Activated naive CD4-positive, alpha-beta T cell treated with anti-CD3 and anti-CD28 coated beads for 36 hours (primary cell): ENCODE results near the gene ARID4B. TPM values are rescaled to one million over a fixed set of nuclear protein-coding genes. Genes with fewer than 3 reads are reported as not detected.
"Not testable (repeated sequence)": the region's sequence is repeated elsewhere in the genome, so short reads cannot be mapped to it uniquely, and the experiment has no call there.

ENCODE experiments used
- CTCF ChIA-PET: fragments of 350-600 bp; sonication (Branson Sonifier 250); formaldehyde crosslinking; loops from one replicate; lab custom pipeline; 2021; ENCODE audit warnings: antibody characterized with exemption; lab: Charles Lee
- DNase-seq: peaks from one replicate; pipeline ENCODE4 v3.0.0-alpha.2; 2020
- H3K27ac Mint-ChIP-seq: one replicate; pipeline ENCODE4 v1.8.0; 2021; ENCODE audit warnings: mild to moderate bottlenecking, mixed read lengths
- H3K27me3 Mint-ChIP-seq: one replicate; pipeline ENCODE4 v1.8.0; 2021; ENCODE audit warnings: low read depth, mixed read lengths
- H3K36me3 Mint-ChIP-seq: one replicate; pipeline ENCODE4 v1.8.0; 2021; ENCODE audit warnings: low read depth, mixed read lengths
- H3K4me1 Mint-ChIP-seq: one replicate; pipeline ENCODE4 v1.8.0; 2021; ENCODE audit warnings: low read depth, mixed read lengths
- H3K4me3 Mint-ChIP-seq: one replicate; pipeline ENCODE4 v1.8.0; 2021; ENCODE audit warnings: mild to moderate bottlenecking, moderate library complexity, mixed read lengths
- H3K9me3 Mint-ChIP-seq: one replicate; pipeline ENCODE4 v1.8.0; 2021; ENCODE audit warnings: mixed read lengths
- intact Hi-C: fragments of 100-400 bp; cut with micrococcal nuclease; formaldehyde crosslinking; loops from one replicate; pipeline ENCODE4 v1.15.1; 2023
- total RNA-seq, 2 experiments: library from RNA; stranded (reverse); gene quantifications; one replicate each; pipeline ENCODE4 v1.2.3, GENCODE V29; 2021

ARID4B gene
- total RNA-seq, 2 experiments from 2014 or later: 39.9 to 43.8 TPM

GRCh38 chr1:235291599-235292091 lies 36.3 kb downstream of the ARID4B start:
- CTCF ChIA-PET: interaction anchor here (1.1 kb wide), 1 partner anchor 124 kb away, joined by 3 read pairs; no protein-coding TSS in a partner anchor
- intact Hi-C loops: no loop called here
- no peak for DNase-seq
- Mint-ChIP-seq H3K4me3 (no peak overlapping the region), H3K4me1 (peaks cover 61% of the 10 kb centered on the region), H3K9me3 (no peaks in the 10 kb centered on the region), H3K27ac (no peak overlapping the region), H3K36me3 (no peaks in the 10 kb centered on the region), H3K27me3 (no peaks in the 10 kb centered on the region)

- Mint-ChIP-seq H3K4me3 (no peak overlapping the region), H3K9me3 (no peaks in the 10 kb centered on the region), H3K27ac (no peak overlapping the region), H3K4me1 (peaks cover 66% of the 10 kb centered on the region), H3K27me3 (no peaks in the 10 kb centered on the region), H3K36me3 (no peaks in the 10 kb centered on the region)
- no peak for DNase-seq
- intact Hi-C loops: no loop called here
- CTCF ChIA-PET: interaction anchor here (1.1 kb wide), 1 partner anchor 124 kb away, joined by 3 read pairs; no protein-coding TSS in a partner anchor
These were observed 37.1 kb downstream of the ARID4B start for GRCh38 chr1:235290740-235291502.

GRCh38 chr1:235289859-235290739 lies 37.9 kb downstream of the ARID4B start:
- DNase-seq: no peak
- intact Hi-C loops: no loop called here
- no peaks in the 10 kb centered on the region for H3K27me3 Mint-ChIP-seq
- CTCF ChIA-PET: interaction anchor here (1.1 kb wide), 1 partner anchor 125 kb away, joined by 3 read pairs; no protein-coding TSS in a partner anchor
- no peaks in the 10 kb centered on the region for H3K36me3 Mint-ChIP-seq
- no peaks in the 10 kb centered on the region for H3K9me3 Mint-ChIP-seq
- H3K27ac Mint-ChIP-seq: no peak overlapping the region
- H3K4me1 Mint-ChIP-seq: peaks cover 68% of the 10 kb centered on the region
- no peak overlapping the region for H3K4me3 Mint-ChIP-seq

- Mint-ChIP-seq H3K27me3 (no peaks in the 10 kb centered on the region), H3K4me3 (no peak overlapping the region), H3K36me3 (no peaks in the 10 kb centered on the region), H3K4me1 (peaks cover 65% of the 10 kb centered on the region), H3K9me3 (no peaks in the 10 kb centered on the region), H3K27ac (no peak overlapping the region)
- DNase-seq: no peak
- intact Hi-C loops: no loop called here
- CTCF ChIA-PET: no interaction called here
These were observed 40.6 kb downstream of the ARID4B start for GRCh38 chr1:235287208-235287882.

GRCh38 chr1:235286667-235287066 lies 41.3 kb downstream of the ARID4B start:
- Mint-ChIP-seq H3K9me3 (no peaks in the 10 kb centered on the region), H3K36me3 (no peaks in the 10 kb centered on the region), H3K27me3 (no peaks in the 10 kb centered on the region), H3K4me3 (no peak overlapping the region), H3K27ac (no peak overlapping the region), H3K4me1 (peaks cover 68% of the 10 kb centered on the region)
- intact Hi-C loops: no loop called here
- CTCF ChIA-PET: interaction anchor here (0.5 kb wide), 1 partner anchor 53 kb away, joined by 4 read pairs; no protein-coding TSS in a partner anchor
- DNase-seq: no peak

- Mint-ChIP-seq H3K27me3 (no peaks in the 10 kb centered on the region), H3K4me1 (peaks cover 68% of the 10 kb centered on the region), H3K4me3 (no peak overlapping the region), H3K36me3 (no peaks in the 10 kb centered on the region), H3K9me3 (no peaks in the 10 kb centered on the region), H3K27ac (no peak overlapping the region)
- CTCF ChIA-PET: interaction anchor here (0.8 to 0.9 kb wide), 2 partner anchors 9 to 26 kb away, joined by 3 to 4 read pairs; no protein-coding TSS in a partner anchor
- intact Hi-C loops: no loop called here
- DNase-seq: no peak
These were observed 43.7 kb downstream of the ARID4B start for GRCh38 chr1:235284231-235284769.

GRCh38 chr1:235283636-235284035 lies 44.3 kb downstream of the ARID4B start:
- H3K27ac Mint-ChIP-seq: not testable (repeated sequence)
- CTCF ChIA-PET: interaction anchor here (0.8 kb wide), 2 partner anchors 9 to 25 kb away, joined by 3 to 4 read pairs; no protein-coding TSS in a partner anchor
- peaks cover 69% of the 10 kb centered on the region for H3K4me1 Mint-ChIP-seq

GRCh38 chr1:235280467-235280866 lies 47.5 kb downstream of the ARID4B start:
- Mint-ChIP-seq H3K27me3 (no peaks in the 10 kb centered on the region), H3K4me3 (no peak overlapping the region), H3K27ac (no peak overlapping the region), H3K4me1 (peaks cover 63% of the 10 kb centered on the region), H3K9me3 (no peaks in the 10 kb centered on the region), H3K36me3 (peaks cover 2% of the 10 kb centered on the region)
- intact Hi-C loops: no loop called here
- CTCF ChIA-PET: interaction anchor here (0.7 to 1.3 kb wide), 2 partner anchors 10 to 12 kb away, joined by 3 read pairs; no protein-coding TSS in a partner anchor
- DNase-seq: no peak

More at GRCh38 chr1:235283636-235284035, 44.3 kb downstream of the ARID4B start:
- H3K27me3 Mint-ChIP-seq, H3K36me3 Mint-ChIP-seq, DNase-seq, H3K9me3 Mint-ChIP-seq, intact Hi-C loops, H3K4me3 Mint-ChIP-seq: not testable (repeated sequence)

- no peak overlapping the region for H3K4me3 Mint-ChIP-seq
- no peak for DNase-seq
- intact Hi-C loops: loop anchor here (2.0 to 5.0 kb wide), 2 partner anchors 17 to 72 kb away; no protein-coding TSS in a partner anchor
These were observed 48.3 kb downstream of the ARID4B start for GRCh38 chr1:235279694-235280093.

GRCh38 chr1:235278915-235279292 lies 49.1 kb downstream of the ARID4B start:
- intact Hi-C loops: loop anchor here (2.0 to 5.0 kb wide), 2 partner anchors 18 to 72 kb away; no protein-coding TSS in a partner anchor
- DNase-seq: no peak
- H3K27me3 Mint-ChIP-seq: no peaks in the 10 kb centered on the region
- peaks cover 59% of the 10 kb centered on the region for H3K4me1 Mint-ChIP-seq
- H3K9me3 Mint-ChIP-seq: no peaks in the 10 kb centered on the region
- CTCF ChIA-PET: interaction anchor here (1.3 kb wide), 1 partner anchor 11 kb away, joined by 3 read pairs; no protein-coding TSS in a partner anchor
- no peak overlapping the region for H3K4me3 Mint-ChIP-seq
- H3K27ac Mint-ChIP-seq: no peak overlapping the region
- H3K36me3 Mint-ChIP-seq: peaks cover 2% of the 10 kb centered on the region

More at GRCh38 chr1:235279694-235280093, 48.3 kb downstream of the ARID4B start:
- Mint-ChIP-seq H3K4me1 (peaks cover 61% of the 10 kb centered on the region), H3K27me3 (no peaks in the 10 kb centered on the region), H3K36me3 (peaks cover 2% of the 10 kb centered on the region), H3K27ac (no peak overlapping the region), H3K9me3 (no peaks in the 10 kb centered on the region)
- CTCF ChIA-PET: interaction anchor here (1.3 kb wide), 1 partner anchor 12 kb away, joined by 3 read pairs; no protein-coding TSS in a partner anchor

- DNase-seq: no peak
- intact Hi-C loops: loop anchor here (2.0 to 5.0 kb wide), 2 partner anchors 18 to 71 kb away; no protein-coding TSS in a partner anchor
- H3K27me3 Mint-ChIP-seq: no peaks in the 10 kb centered on the region
- H3K27ac Mint-ChIP-seq: no peak overlapping the region
- peaks cover 64% of the 10 kb centered on the region for H3K4me1 Mint-ChIP-seq
- no peak overlapping the region for H3K4me3 Mint-ChIP-seq
- H3K9me3 Mint-ChIP-seq: no peaks in the 10 kb centered on the region
- H3K36me3 Mint-ChIP-seq: peaks cover 2% of the 10 kb centered on the region
- CTCF ChIA-PET: no interaction called here
These were observed 49.6 kb downstream of the ARID4B start for GRCh38 chr1:235278233-235278914.
